HFFc6 (cell line): Measurements from ENCODE around the gene C10orf105. TPM values are rescaled to one million over a fixed set of nuclear protein-coding genes. Genes with fewer than 3 reads are reported as not detected.
A peak's percentile ranks its signal among the peaks of the same experiment; 100 is the strongest.

Source experiments
- DNase-seq: peaks from one replicate; pipeline ENCODE4 v3.0.0-alpha.2; 2018
- H3K27ac Mint-ChIP-seq: 2 replicates; pipeline ENCODE4 v1.8.0; 2020; ENCODE audit warnings: mild to moderate bottlenecking, mixed read lengths
- H3K27me3 Mint-ChIP-seq: 2 replicates; pipeline ENCODE4 v1.8.0; 2021; ENCODE audit warnings: mild to moderate bottlenecking, moderate library complexity, mixed read lengths; ENCODE audit not compliant: insufficient read depth
- H3K36me3 Mint-ChIP-seq: 2 replicates; pipeline ENCODE4 v1.8.0; 2021; ENCODE audit warnings: low read depth, mixed read lengths
- H3K4me1 Mint-ChIP-seq: 2 replicates; pipeline ENCODE4 v1.8.0; 2020; ENCODE audit warnings: low read depth, mixed read lengths
- H3K4me3 Mint-ChIP-seq: 2 replicates; pipeline ENCODE4 v1.8.0; 2020; ENCODE audit warnings: mild to moderate bottlenecking, moderate library complexity, mixed read lengths
- H3K9me3 Mint-ChIP-seq: 2 replicates; pipeline ENCODE4 v1.8.0; 2020; ENCODE audit warnings: mild to moderate bottlenecking, mixed read lengths
- CTCF ChIP-seq: fragments of 200-600 bp; sonication (generic); IDR thresholded peaks from 2 replicates; pipeline ENCODE4 v1.5.0; 2021; ENCODE audit warnings: antibody characterized with exemption, mild to moderate bottlenecking
- total RNA-seq, 6 experiments: library from RNA; stranded (reverse); fragmentation: NEBNext Ultra II Directional; extraction: Animal tissue kit (Norgen Biotek cat#: 25700); gene quantifications; 2 replicates in 1 of 6; 3 replicates in 5 of 6; pipeline ENCODE4 v1.2.3, GENCODE V29; 2021

Gene C10orf105
- total RNA-seq, 6 experiments from 2014 or later = not detected

GRCh38 chr10:71692598-71693306 is 26.8 kb downstream of the C10orf105 start:
- no peak for TF ChIP-seq CTCF
- Mint-ChIP-seq H3K9me3 (peaks cover 11% of the 10 kb centered on the region), H3K27ac (no peak overlapping the region), H3K27me3 (peaks cover 19% of the 10 kb centered on the region), H3K4me3 (no peak overlapping the region), H3K36me3 (peaks cover 6% of the 10 kb centered on the region; the same call in 1 of the 2 replicates), H3K4me1 (no peaks in the 10 kb centered on the region; the same call in 1 of the 2 replicates)
- DNase-seq = no peak

GRCh38 chr10:71691405-71691804 is 28.2 kb downstream of the C10orf105 start:
- no peak for DNase-seq
- no peaks in the 10 kb centered on the region; the same call in 1 of the 2 replicates for H3K4me1 Mint-ChIP-seq
- no peak overlapping the region for H3K4me3 Mint-ChIP-seq
- H3K9me3 Mint-ChIP-seq = peaks cover 12% of the 10 kb centered on the region
- peaks cover 6% of the 10 kb centered on the region; the same call in 1 of the 2 replicates for H3K36me3 Mint-ChIP-seq
- no peak for TF ChIP-seq CTCF
- H3K27ac Mint-ChIP-seq = no peak overlapping the region
- H3K27me3 Mint-ChIP-seq = peaks cover 22% of the 10 kb centered on the region

GRCh38 chr10:71690094-71690720 is 29.4 kb downstream of the C10orf105 start:
- Mint-ChIP-seq H3K27ac (no peak overlapping the region), H3K4me3 (no peak overlapping the region), H3K4me1 (no peaks in the 10 kb centered on the region; the same call in 1 of the 2 replicates), H3K36me3 (peaks cover 6% of the 10 kb centered on the region; the same call in 1 of the 2 replicates), H3K27me3 (peaks cover 32% of the 10 kb centered on the region), H3K9me3 (peaks cover 12% of the 10 kb centered on the region)
- no peak for DNase-seq
- TF ChIP-seq CTCF = no peak

GRCh38 chr10:71688256-71688655 is 31.3 kb downstream of the C10orf105 start:
- no peaks in the 10 kb centered on the region for H3K4me1 Mint-ChIP-seq
- no peak for TF ChIP-seq CTCF
- no peak for DNase-seq
- peaks cover 6% of the 10 kb centered on the region; the same call in 1 of the 2 replicates for H3K36me3 Mint-ChIP-seq
- H3K27ac Mint-ChIP-seq = no peak overlapping the region; the same call in 1 of the 2 replicates
- peaks cover 29% of the 10 kb centered on the region for H3K27me3 Mint-ChIP-seq
- peaks cover 12% of the 10 kb centered on the region for H3K9me3 Mint-ChIP-seq
- peak overlapping the region; percentile 47; the same call in 1 of the 2 replicates for H3K4me3 Mint-ChIP-seq

- Mint-ChIP-seq H3K27me3 (peaks cover 31% of the 10 kb centered on the region), H3K9me3 (peaks cover 12% of the 10 kb centered on the region), H3K4me3 (no peak overlapping the region), H3K4me1 (no peaks in the 10 kb centered on the region), H3K36me3 (peaks cover 6% of the 10 kb centered on the region; the same call in 1 of the 2 replicates), H3K27ac (no peak overlapping the region)
- no peak for DNase-seq
- TF ChIP-seq CTCF = no peak
These were observed 32.1 kb downstream of the C10orf105 start for GRCh38 chr10:71687480-71687879.
